SJSA1 (cell line): ENCODE results near the gene SEC23IP. TPM values are rescaled to one million over a fixed set of nuclear protein-coding genes. Genes with fewer than 3 reads are reported as not detected.
"Not testable (repeated sequence)": the region's sequence is repeated elsewhere in the genome, so short reads cannot be mapped to it uniquely, and the experiment has no call there.

Experiments
- DNase-seq, 2 experiments: peaks; one replicate each; pipeline ENCODE4 v3.0.0-alpha.2; 2015 to 2020; ENCODE audit warnings: low spot score in 2 of 2, low read depth in 1 of 2
- H3K27ac ChIP-seq: fragments of 250-450 bp; sonication (Bioruptor Pico); 2 replicates; pipeline ENCODE4 v1.5.1; 2020; ENCODE audit warnings: mild to moderate bottlenecking, moderate library complexity
- H3K27me3 ChIP-seq: fragments of 250-450 bp; sonication (Bioruptor Pico); replicated peaks from 2 replicates; pipeline ENCODE4 v1.5.1; 2020; ENCODE audit warnings: mild to moderate bottlenecking, moderate library complexity
- H3K36me3 ChIP-seq: fragments of 250-450 bp; sonication (Bioruptor Pico); 2 replicates; pipeline ENCODE4 v1.5.1; 2020; ENCODE audit warnings: mild to moderate bottlenecking
- H3K4me1 ChIP-seq: fragments of 250-450 bp; sonication (Bioruptor Pico); replicated peaks from 2 replicates; pipeline ENCODE4 v1.6.1; 2021; ENCODE audit warnings: mild to moderate bottlenecking
- H3K4me3 ChIP-seq: fragments of 250-450 bp; sonication (Bioruptor Pico); 2 replicates; pipeline ENCODE4 v1.5.1; 2020; ENCODE audit warnings: mild to moderate bottlenecking
- H3K9me3 ChIP-seq: fragments of 250-450 bp; sonication (Bioruptor Pico); replicated peaks from 2 replicates; pipeline ENCODE4 v1.5.1; 2020; ENCODE audit warnings: mild to moderate bottlenecking
- total RNA-seq: library from RNA; depleted of rRNA; stranded (reverse); fragments of >200 nt; shearing (Covaris generic); gene quantifications from 2 replicates; pipeline ENCODE4 v1.2.3, GENCODE V29; 2014

SEC23IP gene
- total RNA-seq, 1 experiment from 2014 or later: 30.3 TPM

DNA sequence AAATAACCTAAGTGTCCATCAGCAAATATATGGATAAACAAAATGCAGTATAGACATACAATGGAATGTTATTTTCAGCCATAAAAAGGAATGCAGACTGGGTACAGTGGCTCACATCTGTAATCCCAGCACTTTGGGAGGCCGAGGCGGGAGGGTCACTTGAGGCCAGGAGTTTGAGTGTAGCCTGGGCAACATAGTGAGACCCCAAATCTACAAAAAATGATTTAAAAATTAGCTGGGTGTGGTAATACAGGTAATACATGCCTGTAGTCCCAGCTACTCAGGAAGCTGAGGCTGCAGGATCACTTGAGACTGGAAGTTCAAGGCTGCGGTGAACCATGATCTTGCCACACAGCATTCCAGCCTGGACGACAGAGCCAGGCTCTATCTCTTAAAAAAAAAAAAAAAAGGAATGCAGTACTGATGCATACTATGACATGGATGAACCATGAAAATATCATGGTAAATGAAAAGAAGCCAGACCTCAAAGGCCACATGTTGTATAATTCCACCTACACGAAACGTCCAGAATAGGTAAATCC, 26.8 kb upstream of the SEC23IP start:
- Histone ChIP-seq H3K4me3 (no peak overlapping the region), H3K27ac (no peak overlapping the region), H3K36me3 (peaks cover 28% of the 10 kb centered on the region), H3K4me1 (peaks cover 9% of the 10 kb centered on the region; the same call in 1 of the 2 replicates), H3K27me3 (no peaks in the 10 kb centered on the region), H3K9me3 (0 out of 2 replicates have a peak, but pooled peaks cover 3% of the 10 kb centered on the region)
- no peak for DNase-seq

DNA sequence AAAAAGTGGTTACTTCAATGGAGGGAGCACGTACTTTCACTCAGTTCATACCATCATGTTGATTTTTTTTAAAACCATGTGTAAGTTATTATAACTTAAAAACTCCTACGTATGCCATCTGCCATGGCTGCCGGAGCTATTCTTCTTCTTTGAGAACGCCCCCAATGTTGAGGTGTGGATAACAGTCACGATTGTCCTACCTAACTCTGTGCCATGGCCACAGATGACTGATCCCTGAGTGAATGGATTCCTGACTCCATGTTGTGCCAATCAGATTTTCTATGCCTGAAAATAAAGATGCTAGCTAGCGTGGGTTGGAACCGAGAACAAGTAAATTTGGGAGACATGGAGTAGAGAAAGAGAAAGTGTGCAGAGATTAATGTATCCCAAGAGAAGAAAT, 25.2 kb upstream of the SEC23IP start:
- peaks cover 19% of the 10 kb centered on the region for H3K4me1 ChIP-seq
- no peaks in the 10 kb centered on the region for H3K27me3 ChIP-seq
- H3K4me3 ChIP-seq: no peak overlapping the region
- DNase-seq: no peak
- H3K27ac ChIP-seq: no peak overlapping the region
- 0 out of 2 replicates have a peak, but pooled peaks cover 3% of the 10 kb centered on the region for H3K9me3 ChIP-seq
- H3K36me3 ChIP-seq: peaks cover 38% of the 10 kb centered on the region

GRCh38 chr10:119869398-119869797, 23.1 kb upstream of the SEC23IP start:
- H3K27ac ChIP-seq, DNase-seq, H3K4me3 ChIP-seq, H3K9me3 ChIP-seq, H3K27me3 ChIP-seq: not testable (repeated sequence)
- Histone ChIP-seq H3K4me1 (peaks cover 24% of the 10 kb centered on the region), H3K36me3 (peaks cover 39% of the 10 kb centered on the region)

- Histone ChIP-seq H3K36me3 (peaks cover 30% of the 10 kb centered on the region), H3K27me3 (no peaks in the 10 kb centered on the region), H3K4me1 (peaks cover 18% of the 10 kb centered on the region), H3K4me3 (peak overlapping the region; percentile 99), H3K9me3 (no peaks in the 10 kb centered on the region), H3K27ac (peak overlapping the region; percentile 76)
- DNase-seq: peak; percentile 44 to 49
Observed at GRCh38 chr10:119871881-119872609, 20.5 kb upstream of the SEC23IP start.

GRCh38 chr10:119872610-119872859, 20.0 kb upstream of the SEC23IP start, which contains the start of gene MCMBP:
MCMBP (minus strand) TSS chr10:119872843; CDS start chr10:119872584, 259 bp downstream.
- Histone ChIP-seq H3K4me3 (peak within 1 kb of the TSS; percentile 99), H3K27ac (peak within 1 kb of the TSS; percentile 76), H3K36me3 (peaks cover 27% of the 10 kb centered on the region), H3K27me3 (no peaks in the 10 kb centered on the region), H3K9me3 (no peaks in the 10 kb centered on the region), H3K4me1 (peaks cover 18% of the 10 kb centered on the region)
- no peak for DNase-seq

DNA sequence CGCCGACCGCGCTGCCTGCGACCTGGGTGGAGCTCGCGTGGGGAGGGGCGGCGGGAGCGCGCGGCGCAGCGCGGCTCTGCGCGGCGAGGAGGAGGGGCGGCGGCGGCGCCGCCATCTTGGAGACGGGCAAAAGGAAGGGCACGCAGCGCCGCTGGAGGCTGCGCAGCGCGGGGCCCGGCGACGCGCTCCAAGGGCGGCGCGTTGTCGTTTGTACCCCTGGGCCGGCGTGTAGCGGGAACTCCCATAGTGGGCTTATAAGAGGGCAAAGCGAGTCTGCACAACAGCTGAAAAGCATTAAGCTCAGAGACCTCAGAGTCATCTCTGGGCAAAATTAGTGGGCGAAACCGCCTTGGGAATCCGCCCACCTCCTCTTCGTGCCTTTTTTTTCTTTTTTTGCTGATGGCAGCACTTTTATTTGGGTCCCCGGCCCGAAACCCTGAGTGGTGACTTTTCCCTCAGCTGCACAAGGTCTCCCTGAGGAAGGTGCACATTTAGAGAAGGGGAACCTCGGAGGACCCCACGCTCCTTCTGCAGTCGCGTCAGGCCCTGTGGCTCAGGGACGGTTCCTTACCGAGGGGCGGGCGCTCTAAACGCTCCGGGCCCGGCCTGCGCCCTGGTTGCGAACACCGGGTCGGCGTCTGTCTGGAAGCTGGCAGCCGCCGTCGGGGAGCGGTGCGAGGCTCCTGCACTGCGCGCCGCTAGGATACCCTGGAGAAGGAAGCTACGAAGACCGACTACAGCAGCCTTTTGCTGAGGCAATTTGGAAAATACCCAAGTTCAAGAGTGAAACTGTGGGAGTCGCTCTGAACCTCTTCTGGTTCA, 19.5 kb upstream of the SEC23IP start:
- Histone ChIP-seq H3K36me3 (peaks cover 24% of the 10 kb centered on the region), H3K27me3 (no peaks in the 10 kb centered on the region), H3K27ac (peak overlapping the region; percentile 76), H3K9me3 (no peaks in the 10 kb centered on the region), H3K4me1 (peaks cover 18% of the 10 kb centered on the region), H3K4me3 (peak overlapping the region; percentile 99)
- peak; percentile 89 to 92 for DNase-seq

DNA sequence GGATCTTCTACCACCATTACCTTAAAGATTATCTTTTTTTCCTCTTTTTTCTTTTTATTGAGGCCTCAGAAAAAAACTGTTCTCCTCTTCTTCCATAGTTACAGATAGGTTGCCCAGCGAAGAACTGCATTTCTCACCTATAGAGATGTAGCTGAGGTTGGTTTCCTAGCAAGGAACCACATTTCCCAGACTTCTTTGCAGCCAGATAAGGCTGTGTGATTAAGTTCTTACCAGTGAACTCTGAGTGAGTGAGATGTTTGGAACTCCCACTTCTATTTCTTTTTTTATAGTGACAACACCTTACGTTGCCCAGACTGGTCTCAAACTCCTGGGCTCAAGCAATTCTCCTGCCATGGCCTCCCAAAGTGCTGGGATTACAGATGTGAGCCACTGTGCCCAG, 14.0 kb upstream of the SEC23IP start:
- H3K4me3 ChIP-seq: no peak overlapping the region
- H3K9me3 ChIP-seq: no peaks in the 10 kb centered on the region
- H3K36me3 ChIP-seq: no peaks in the 10 kb centered on the region
- no peak overlapping the region for H3K27ac ChIP-seq
- peaks cover 4% of the 10 kb centered on the region for H3K4me1 ChIP-seq
- H3K27me3 ChIP-seq: no peaks in the 10 kb centered on the region
- DNase-seq: no peak

DNA sequence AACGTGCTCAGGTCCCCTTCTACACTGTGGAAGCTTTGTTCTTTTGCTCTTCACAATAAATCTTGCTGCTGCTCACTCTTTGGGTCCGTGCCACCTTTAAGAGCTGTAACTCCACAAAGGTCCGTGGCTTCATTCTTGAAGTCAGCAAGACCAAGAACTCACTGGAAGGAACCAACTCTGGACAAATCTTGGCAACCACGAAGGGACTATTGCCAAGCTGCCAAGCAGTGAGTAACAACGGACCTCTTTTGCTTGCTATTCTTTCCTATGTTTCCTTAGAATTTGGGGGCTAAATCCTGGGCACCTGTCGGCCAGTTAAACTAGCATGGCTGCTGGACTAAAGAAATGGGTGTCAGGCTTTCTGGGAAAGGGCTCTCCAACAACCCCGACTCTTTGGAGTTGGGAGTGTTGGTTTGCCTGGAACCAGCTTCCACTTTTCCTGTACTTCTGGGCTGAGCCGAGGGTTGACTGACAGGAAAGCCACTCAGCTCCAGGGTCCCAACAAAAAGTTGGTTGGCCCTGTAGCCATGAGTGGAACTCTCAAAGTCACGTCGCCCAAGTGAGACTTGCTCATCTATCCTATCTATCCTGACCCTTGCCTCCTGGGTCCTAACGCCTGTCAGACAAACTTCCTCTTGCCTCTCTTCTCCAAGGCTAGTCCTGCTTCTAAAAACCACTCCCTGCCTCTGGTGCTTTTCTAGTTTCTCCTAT, 8.5 kb upstream of the SEC23IP start:
- not testable (repeated sequence) for H3K27ac ChIP-seq, H3K4me3 ChIP-seq, H3K4me1 ChIP-seq, DNase-seq, H3K36me3 ChIP-seq, H3K27me3 ChIP-seq, H3K9me3 ChIP-seq

GRCh38 chr10:119886070-119886469, 6.5 kb upstream of the SEC23IP start:
- H3K36me3 ChIP-seq, H3K4me1 ChIP-seq, DNase-seq, H3K27ac ChIP-seq, H3K9me3 ChIP-seq, H3K4me3 ChIP-seq, H3K27me3 ChIP-seq: not testable (repeated sequence)

DNA sequence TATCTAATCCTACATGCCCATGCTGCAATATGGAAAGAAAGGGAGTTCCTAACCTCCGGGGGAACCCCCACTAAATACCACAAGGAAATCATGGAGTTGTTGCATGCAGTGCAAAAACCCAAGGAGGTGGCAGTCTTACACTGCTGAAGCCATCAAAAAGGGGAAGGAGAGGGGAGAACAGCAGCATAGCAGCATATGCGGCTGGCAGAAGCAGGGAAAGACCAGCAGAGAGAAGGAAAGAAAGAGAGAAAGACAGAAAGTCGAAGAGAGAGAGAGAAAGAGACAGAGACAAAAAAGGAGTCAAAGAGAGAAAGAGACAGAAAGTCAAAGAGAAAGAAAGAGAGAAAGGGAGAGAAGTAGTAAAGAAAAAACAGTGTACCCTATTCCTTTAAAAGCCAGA, 3.8 kb upstream of the SEC23IP start:
- not testable (repeated sequence) for H3K27me3 ChIP-seq, H3K4me3 ChIP-seq, H3K9me3 ChIP-seq, H3K4me1 ChIP-seq, H3K36me3 ChIP-seq, DNase-seq, H3K27ac ChIP-seq

DNA sequence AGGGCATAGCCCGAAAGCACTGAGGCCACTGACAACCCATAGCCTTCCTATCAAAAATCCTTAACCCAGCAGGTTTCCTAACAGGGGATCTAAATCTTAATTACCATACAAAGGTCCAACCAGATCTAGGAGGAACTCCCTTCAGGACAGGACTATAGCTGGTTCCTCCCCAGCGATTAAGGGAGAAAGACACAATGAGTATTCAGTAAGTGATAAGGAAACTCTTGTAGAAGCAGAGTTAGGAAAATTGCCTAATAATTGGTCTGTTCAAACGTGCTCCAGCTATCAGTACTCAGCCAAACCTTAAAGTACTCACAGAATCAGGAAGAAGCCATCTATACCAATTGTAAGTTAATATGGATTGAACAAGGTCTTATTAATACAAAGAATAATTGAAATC, 3.3 kb upstream of the SEC23IP start:
- not testable (repeated sequence) for H3K27me3 ChIP-seq, H3K4me3 ChIP-seq, H3K36me3 ChIP-seq, DNase-seq, H3K27ac ChIP-seq, H3K9me3 ChIP-seq
- peaks cover 13% of the 10 kb centered on the region for H3K4me1 ChIP-seq

- not testable (repeated sequence) for H3K27me3 ChIP-seq, DNase-seq, H3K4me3 ChIP-seq, H3K27ac ChIP-seq, H3K9me3 ChIP-seq
- H3K4me1 ChIP-seq: peaks cover 15% of the 10 kb centered on the region
- peaks cover 18% of the 10 kb centered on the region for H3K36me3 ChIP-seq
Observed at GRCh38 chr10:119890307-119890706, 2.2 kb upstream of the SEC23IP start.

DNA sequence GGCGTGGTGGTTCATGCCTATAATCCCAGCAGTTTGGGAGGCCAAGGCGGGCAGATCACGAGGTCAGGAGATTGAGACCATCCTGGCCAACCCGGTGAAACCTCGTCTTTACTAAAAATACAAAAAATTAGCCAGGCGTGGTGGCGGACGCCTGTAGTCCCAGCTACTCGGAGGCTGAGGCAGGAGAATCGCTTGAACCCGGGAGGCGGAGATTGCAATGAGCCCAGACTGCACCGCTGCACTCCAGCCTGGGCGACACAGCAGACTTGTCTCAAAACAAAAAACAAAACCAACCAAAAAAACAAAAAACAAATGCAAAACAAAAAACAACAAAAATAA, 712 bp upstream of the SEC23IP start:
- H3K9me3 ChIP-seq, H3K27me3 ChIP-seq, DNase-seq: not testable (repeated sequence)
- Histone ChIP-seq H3K4me1 (peaks cover 23% of the 10 kb centered on the region), H3K4me3 (peak overlapping the region; percentile 58), H3K36me3 (peaks cover 20% of the 10 kb centered on the region), H3K27ac (peak overlapping the region; percentile 34)

DNA sequence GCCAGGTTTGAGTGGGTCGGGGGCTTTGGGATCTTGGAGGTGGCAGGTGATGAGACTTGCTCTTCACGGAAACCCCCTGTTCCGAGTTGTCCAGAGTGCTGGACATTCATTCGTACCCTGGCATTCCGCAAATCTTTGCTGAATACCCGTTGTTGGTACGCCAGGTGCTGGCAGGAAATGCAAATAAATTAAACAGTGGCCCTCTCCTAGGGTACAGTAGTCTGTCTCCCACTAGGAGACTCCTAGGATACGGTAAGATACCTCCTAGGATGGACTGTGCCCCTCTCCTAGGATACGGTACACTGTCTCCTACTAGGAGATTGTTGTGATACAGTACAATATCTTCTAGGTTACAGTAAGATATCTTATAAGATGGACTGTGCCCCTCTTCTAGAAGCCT, 544 bp downstream of the SEC23IP start:
- DNase-seq: peak in 1 of 2 experiments; percentile 10
- Histone ChIP-seq H3K36me3 (peaks cover 26% of the 10 kb centered on the region), H3K4me1 (peaks cover 23% of the 10 kb centered on the region), H3K4me3 (peak overlapping the region; percentile 58), H3K27me3 (no peaks in the 10 kb centered on the region), H3K9me3 (0 out of 2 replicates have a peak, but pooled peaks cover 4% of the 10 kb centered on the region), H3K27ac (peak overlapping the region; percentile 31)
